HG03039 (cell line): Measurements from ENCODE around the gene SLC4A8.
A peak's percentile ranks its signal among the peaks of the same experiment; 100 is the strongest.

Experiments
- ATAC-seq: cut with Tn5 transposase; IDR thresholded peaks from one replicate; pipeline ENCODE4 v1.9.1; 2021; ENCODE audit warnings: mild to moderate bottlenecking, moderate library complexity; ENCODE audit not compliant: unreplicated experiment

SLC4A8 gene

DNA sequence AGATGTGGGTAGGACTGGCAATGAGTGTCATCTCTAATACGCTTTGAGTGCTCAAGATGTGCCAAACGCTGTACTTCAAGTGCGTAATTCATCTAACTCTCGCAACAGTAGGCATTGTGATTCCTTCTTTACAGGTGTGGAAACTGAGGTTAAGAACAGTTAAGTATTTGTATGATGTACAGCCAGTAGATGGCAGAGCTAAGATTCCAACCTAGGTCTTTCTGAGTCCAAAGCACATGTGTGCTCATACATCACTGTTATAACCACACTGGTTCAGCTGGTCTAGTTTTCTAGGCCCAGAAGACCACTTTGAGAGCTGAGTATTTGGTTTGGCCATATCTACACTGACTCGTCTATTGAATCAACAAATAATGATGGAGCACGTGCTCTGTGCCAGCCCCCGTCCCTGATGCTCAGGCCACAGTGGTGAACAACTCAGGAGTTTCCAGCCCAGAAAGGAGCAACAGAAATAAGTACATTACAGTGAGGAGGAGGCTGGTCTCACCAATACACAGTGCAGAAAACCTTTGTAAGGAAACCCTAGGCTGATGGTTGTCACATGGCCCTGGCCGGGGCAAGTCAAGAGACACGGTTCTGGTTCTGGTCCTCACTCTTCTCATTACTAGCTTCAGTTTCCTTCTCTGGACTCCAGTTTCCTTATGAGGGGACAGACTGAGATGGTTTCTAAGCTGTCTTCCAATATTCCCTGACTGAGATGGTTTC lies 97.1 kb downstream of the SLC4A8 start:
- ATAC-seq, result no peak

DNA sequence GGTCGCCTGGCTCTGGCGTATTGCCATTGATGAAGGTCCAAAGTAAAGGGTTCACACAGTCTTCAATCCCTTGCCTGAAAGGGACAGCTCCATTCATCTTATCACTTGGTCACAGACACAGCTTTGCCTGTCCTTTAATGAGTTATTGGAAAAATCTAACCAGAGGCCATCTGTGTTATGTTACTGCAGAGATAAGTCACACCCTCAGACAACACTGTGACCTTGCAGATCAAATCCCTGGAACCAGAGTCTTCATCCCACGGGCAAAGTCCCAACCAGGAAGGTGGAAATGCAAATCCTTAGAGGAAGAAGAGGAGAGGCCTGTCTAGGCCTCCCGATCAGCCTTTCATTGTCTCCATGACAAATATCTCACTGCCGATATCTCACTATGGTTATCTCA lies 98.1 kb downstream of the SLC4A8 start:
- ATAC-seq, result no peak

DNA sequence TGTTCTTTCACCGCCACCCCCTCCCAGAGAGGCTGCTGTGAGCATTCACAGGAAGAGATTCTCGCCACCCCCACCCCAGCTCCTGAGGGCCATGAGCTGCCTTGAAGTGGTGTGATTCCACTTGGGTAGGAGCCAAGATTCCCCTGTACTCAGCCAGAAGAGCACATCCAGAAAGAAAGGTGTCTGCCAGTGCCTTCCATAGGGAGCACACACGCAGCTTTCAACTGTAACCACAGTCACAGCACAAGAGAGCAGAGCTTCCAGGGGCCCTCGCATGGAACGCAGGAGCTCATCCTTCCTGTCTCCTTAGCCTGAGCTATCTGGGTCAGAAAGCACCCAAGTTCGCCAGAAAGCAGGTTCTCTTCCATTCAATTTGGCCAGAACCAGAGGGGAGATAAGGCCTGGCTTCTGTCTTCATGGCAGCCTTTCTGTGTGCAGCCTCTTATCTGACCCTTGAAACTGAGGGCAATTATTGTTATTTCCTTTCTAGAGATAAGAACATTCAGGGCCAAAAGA lies 99.8 kb downstream of the SLC4A8 start:
- ATAC-seq, result no peak

DNA sequence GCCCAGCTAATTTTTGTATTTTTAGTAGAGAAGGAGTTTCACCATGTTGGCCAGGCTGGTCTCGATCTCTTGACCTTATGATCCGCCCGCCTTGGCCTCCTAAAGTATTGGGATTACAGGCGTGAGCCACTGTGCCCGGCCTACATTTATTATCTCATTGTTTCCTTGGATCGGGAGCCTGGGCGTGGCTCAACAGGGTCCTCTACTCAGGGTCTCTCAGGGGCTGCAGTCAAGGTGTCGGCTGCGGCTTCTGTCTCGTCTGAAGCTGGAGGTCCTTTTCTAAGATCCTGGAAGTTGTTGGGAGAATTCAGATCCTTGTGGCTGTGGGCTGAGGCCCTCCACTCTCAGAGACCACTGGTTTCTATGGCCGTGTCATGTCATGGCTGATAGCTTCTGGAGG lies 100.9 kb downstream of the SLC4A8 start:
- no peak for ATAC-seq

DNA sequence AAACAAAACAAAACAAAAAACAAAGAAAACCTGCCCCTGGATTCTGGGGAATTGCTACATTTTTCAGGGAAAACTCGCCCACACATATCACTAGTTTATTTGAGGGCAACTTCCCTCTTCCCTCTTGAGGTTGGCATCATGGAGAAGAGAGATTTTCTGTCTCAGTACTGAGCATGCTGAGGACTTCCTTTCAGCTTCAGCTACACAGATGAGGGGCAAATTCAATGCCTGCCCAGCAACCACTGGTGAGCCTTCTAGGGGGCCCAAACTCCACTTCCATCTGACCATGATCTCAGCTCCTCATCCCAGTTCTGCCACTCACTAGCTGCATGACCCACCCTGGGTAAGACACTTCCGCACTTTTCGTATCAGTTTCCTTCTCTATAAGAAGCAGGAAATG lies 103.3 kb downstream of the SLC4A8 start:
- ATAC-seq, result no peak

DNA sequence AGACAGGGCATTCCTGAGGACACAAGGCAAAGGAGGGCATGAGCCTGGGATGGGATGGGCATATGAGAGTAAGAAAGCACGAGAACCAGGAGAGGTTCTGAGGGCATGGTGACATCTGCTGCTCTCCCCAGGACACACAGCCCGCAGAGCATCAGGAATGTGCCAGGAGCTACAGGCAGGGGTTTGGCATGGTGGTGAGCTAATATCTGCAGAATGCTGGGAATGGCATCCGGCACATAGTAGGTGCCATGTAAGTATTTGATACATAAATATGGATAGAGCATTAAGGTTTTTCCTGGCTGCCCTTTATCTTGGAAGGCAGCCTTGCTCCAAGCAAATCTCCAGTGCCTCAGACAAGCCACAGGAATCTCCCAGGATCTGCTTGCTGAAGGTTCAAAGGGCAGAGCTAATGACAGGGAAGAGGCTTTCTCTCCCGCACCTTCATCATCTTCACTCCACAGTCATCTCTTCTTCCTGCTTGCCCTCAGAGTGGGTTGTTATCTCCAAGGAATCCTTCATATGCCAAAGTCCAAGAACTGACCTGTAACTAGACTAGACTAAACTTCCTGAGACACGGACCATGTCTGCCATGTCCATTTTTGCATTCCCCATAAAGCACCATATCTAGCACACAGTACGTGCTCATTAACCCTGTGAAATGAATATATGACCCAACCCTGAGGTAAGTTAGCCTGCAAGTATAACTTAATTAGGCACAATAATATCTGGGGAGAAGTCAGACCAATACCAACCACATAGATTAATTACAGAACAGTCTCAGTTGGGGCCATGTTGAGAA lies 104.4 kb downstream of the SLC4A8 start:
- ATAC-seq, result no peak

DNA sequence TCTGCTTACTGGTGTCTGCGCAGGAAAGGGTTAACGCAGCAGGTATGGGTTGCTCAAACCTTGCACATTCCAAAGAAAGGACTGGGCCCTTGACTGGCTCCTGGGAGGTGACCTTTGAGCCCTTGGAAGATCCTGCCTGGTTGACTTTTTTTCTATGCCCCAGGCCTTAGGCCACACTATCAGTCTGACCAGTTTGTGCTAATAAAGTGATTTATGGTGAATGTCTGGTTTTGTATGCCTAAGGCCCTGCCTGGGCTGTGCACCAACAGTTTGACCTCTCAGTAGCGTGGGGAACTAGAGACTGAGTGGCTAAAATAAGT lies 105.0 kb downstream of the SLC4A8 start:
- ATAC-seq, result no peak

DNA sequence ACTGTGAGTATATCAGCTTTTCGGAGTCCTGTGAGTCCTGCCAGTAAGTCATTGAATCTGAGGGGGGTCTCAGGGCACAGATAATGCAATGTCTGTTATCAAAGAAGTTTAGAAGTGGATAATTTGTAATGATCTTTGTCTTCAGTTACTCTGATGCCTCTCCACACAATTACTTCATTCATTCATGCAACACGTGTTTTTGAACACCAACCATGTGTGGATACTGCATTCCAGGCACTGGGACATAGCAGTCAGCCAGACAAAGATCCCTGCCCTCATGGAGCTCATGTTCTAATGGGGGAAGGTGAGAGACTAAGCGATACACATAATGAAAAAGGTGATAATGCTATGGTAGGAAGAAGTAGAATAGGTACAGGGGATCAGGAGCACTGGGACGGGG lies 105.6 kb downstream of the SLC4A8 start:
- ATAC-seq, result no peak

DNA sequence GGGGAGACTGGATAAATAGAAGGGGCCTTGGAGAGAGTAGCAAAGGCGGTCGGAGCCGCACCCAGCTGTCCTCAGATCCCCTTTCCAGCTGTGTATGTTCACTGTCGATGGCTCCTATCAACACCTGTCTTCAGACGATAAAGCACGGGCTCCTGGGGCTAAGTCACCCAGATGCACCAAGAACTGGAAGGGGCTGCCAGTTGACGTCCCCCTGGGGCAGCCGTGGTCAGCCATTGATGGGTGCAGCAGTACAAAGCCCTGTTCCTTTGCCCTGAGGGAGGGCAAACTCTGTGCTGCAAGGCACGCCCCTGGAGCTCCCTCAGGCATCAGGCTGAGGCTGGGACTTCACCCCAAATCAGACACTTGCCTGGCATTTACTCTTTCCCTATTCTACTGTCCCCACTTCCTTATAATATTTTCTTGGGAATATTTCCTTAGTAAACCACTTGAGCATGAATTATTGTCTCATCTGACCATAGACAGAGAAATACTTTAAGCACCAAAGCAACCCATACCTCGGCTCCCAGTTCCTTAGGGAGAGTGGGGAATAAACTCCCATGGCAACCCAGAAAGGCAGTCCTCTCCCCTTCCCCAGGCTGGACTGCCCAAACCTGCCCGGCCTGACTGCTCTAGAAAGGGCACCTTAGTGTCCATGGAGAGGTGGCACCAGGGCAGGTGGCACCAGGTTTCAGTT lies 106.8 kb downstream of the SLC4A8 start:
- no peak for ATAC-seq

DNA sequence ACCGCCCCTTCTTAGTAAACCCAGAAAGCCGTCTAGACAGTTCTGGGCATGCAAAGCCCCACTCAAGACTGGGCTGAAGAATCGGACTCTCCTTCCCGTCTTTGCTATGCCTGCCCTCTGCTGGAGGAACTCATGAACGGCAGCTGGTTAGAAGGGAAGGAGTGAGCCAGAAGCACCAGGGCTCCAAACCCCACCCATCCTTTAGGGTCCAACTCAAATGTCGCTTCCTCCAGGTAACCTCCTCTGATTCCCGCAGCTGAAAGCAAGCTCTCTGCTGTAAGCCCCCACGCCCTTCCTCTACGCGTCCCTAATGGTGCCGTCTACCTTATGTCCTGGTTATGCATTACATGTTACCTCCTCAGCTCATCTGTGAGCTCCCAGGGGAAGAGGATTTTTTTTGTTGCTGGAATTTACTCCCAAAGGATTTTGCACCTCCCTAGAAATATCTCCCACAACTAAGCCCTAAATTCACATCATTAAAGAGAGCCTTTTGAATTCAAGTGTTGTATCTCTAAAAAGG lies 107.4 kb downstream of the SLC4A8 start:
- ATAC-seq, result peak; percentile 58

DNA sequence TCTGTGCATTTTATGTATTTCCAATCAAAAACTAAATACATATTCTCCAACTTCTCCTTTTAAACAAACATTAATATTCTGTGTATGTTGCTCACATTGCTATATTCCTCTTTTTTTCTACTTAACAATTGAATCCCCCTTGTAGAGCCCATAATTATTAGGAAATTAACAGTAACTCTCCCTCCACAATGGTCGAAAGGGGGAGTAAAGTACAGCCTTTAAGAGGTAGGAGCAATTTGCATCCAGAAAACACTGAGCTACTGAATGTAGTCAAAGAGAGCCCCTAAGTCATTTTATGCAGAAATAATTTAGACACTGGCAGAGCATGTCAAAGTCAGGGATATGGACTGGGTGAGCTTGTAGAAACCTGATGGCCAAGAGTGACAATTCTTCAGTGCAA lies 109.2 kb downstream of the SLC4A8 start:
- no peak for ATAC-seq

DNA sequence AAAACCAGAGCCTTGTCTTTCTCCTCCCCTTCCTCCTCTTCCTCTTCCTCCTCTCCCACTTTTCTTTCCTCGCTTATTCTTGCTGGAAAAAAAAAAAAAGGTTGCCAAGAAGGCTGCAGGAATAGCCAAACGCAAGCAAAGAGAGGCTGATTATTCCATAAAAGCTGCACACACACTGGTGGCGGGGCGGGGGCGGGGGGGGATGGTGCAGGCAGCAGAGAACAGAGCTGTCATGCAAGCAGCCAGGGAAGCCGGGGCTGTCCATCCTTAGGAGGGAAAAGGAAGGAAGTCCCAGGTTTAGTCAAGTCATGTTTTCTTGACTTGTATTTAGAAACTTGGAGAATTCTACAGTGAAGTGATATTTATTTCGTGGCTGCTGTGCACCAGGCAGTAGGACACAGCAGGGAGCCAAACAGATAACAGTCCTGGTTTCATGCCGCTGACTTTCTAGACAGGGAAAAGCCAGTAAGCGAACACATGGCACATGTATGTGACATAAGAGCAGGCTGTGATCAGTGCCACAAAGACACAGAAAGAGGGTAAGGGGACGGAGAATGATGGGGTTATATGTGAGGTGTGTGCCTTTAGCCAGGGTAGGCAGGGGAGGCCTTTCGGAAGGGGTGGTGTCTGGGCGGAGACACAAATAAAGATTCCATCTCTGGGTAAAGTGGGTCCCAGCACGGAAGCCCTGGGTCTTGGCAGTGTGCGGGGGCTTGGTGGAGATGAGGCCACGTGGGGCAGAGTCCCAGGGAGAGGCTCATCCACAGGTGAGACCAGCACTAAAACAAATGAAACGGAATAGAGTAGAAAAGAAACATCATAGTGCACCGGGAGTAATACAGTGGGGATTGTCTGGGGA lies 109.8 kb downstream of the SLC4A8 start:
- ATAC-seq, result no peak

DNA sequence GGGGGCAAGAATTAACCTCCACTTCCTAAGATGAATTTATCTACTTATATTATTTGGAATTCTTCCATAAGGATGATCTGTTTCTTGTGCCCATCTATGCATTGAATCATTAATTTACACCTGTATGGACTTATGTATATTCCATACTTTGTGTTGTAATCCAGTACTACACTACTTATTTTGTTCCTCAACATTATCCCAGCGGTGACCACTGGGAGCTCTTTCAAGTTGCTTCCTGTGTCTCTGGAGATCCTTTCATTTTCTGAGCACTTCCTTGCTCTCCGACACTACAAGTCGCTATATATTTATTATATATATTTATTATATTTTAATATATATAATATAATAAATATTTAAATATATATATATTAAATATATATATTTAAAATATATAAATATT lies 111.5 kb downstream of the SLC4A8 start:
- ATAC-seq, result no peak

DNA sequence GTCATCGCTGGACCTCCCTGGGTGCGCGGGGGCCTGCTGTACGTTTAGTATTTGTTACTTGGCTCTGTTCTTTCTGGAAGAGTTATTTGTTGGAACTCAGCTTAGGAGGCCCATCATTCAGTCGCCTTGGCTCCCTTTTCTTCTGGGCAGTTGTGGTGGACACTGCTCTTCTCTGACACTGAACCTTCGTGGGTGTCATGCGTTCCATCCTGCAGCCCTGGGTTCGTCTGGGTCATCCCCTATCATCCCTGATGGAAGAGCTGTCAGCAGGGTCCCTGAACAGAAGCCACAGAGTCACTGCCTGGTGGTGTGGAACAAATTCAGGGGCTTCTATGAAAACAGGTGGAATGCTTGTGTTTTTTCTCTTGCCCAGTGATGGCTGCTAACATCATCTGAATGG lies 113.5 kb downstream of the SLC4A8 start:
- ATAC-seq, result no peak

DNA sequence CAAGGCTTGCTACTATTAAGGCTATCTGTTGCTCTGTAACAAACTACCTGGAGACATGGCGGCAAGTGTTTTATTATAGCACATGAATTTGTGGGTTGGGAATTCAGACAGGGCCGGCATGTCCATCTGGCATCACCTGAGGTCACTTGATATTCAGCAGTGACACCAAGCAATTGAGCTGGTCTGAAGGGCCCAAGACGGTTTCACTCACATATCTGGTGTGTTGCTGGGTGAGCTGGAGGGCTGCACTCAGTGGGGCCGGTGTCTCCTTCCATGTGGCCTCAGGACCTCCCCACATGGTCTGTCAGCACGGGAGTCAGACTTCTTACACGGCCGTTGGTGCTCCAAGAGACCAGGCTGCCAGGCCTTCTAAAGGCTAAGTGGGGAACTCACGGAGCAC lies 114.0 kb downstream of the SLC4A8 start:
- ATAC-seq, result no peak

DNA sequence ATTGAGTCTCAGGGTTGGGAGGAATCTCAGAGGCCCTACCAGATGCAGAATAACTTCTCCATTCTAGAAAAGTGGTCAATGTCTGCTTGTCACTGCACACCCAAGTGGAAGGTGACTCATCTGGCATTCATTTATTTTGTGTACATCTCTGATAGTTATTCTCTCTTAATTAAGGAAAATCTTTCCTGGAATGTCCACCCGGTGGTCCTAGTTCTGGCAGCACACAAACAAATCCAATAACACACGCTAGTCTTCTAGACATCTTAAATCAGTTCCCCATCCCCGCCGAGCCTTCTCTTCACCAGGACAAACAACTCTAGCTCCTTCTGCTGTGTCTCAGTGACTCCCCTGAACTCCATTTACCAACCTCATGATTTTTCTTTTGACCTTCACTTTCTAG lies 116.4 kb downstream of the SLC4A8 start:
- ATAC-seq, result no peak

DNA sequence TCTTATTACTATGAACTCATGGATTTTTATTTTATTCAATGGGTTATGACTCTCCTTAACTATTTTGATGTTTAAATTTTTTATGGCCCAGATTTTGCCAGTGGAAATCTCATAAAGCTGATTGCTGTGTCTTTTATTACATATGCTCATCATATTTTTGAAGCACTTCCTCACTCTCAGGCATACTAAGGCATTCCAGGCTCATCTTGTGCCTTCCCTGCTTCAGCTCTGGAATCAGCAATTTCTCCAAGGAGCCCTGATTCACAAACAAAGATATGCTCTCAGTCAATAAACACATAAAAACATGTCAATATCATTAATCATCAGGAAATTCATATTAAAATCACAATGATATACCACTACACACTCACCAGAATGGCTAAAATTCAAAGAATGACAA lies 121.5 kb downstream of the SLC4A8 start:
- ATAC-seq, result no peak

DNA sequence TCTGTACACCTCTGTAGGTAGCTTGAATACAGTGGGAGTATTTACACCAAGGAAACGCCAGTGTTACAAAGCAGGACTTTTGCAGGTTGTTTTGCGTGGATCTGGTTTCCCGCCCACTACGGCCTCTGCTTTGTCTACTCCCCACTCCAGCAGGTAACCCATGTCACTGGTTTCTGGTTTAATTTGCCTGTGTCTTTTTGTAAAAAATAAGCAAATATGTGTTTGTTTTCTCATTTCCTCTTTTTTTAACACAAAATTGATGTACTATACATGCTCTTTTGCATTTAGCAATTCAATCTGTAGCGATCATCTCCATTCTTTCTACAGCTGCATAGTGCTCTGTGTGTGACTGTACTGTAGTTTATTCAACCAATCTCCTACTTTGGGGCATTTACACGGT lies 123.0 kb downstream of the SLC4A8 start:
- no peak for ATAC-seq

DNA sequence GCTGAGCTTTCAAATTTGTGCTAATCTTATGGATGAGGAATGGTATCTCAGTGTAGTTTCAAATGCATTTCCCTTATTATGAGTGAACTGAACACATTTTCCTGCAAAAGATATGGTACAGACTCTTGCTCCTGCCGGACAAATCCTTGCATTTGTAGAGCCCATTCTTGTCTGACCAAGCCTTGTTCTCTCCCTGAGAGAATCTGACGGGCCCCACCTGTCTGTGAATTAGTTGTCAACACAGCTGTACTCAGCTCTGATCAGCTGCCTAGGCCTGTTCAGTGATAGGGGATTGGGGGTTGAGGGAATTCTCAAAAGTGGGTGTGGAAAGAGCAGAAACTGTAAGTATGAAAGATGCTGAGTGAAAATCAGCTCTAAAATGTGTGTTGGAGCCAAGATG lies 123.6 kb downstream of the SLC4A8 start:
- ATAC-seq, result no peak

DNA sequence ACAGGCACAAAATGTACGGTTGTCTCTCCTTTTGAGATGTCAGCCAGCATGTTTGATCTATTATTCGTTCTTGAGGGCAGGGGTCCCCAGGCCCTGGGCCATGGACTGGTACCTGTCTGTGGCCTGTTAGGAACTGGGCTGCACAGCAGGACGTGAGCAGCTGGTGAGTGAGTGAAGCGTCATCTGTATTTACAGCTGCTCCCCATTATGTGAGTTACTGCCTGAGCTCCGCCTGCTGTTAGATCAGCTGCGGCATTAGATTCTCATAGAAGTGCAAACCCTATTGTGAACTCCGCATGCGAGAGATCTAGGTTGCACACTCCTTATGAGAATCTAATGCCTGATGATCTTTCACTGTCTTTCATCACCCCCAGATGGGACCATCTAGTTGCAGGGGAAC lies 125.0 kb downstream of the SLC4A8 start:
- no peak for ATAC-seq
